Keratinocyte (primary cell): ENCODE data around the gene PLS1. TPM values are rescaled to one million over a fixed set of nuclear protein-coding genes. Genes with fewer than 3 reads are reported as not detected.

Experiments
- DNase-seq: peaks from one replicate; pipeline ENCODE4 v3.0.0-alpha.2; 2011; ENCODE audit warnings: low read depth, missing footprints, low spot score
- FAIRE-seq: peaks from 2 replicates; lab custom pipeline; 2011; peaks lifted over from hg19 to GRCh38; lab: Jason Lieb, UNC
- H2AFZ ChIP-seq: 2 replicates; pipeline ENCODE4 v1.6.0; 2012; ENCODE audit warnings: low read length, control low read depth, inconsistent platforms; ENCODE audit not compliant: control insufficient read depth
- H3K27ac ChIP-seq: 2 replicates; pipeline ENCODE4 v1.5.1; 2011; ENCODE audit warnings: low read length; ENCODE audit not compliant: control insufficient read depth, insufficient read depth
- H3K27me3 ChIP-seq: 3 replicates; pipeline ENCODE4 v1.6.0; 2011; ENCODE audit warnings: low read length; ENCODE audit not compliant: control insufficient read depth, insufficient read depth; ENCODE audit errors: extremely low read depth
- H3K36me3 ChIP-seq, 2 experiments: 2 replicates in 1 of 2; 3 replicates in 1 of 2; pipeline ENCODE4 v1.5.1; 2011; ENCODE audit warnings: low read length in 2 of 2, mild to moderate bottlenecking in 1 of 2; ENCODE audit not compliant: control insufficient read depth in 2 of 2, insufficient read depth in 2 of 2; ENCODE audit errors: extremely low read depth in 1 of 2
- H3K4me1 ChIP-seq: 3 replicates; pipeline ENCODE4 v1.5.1; 2011; ENCODE audit warnings: low read length; ENCODE audit not compliant: control insufficient read depth, insufficient read depth; ENCODE audit errors: extremely low read depth
- H3K4me2 ChIP-seq: 3 replicates; pipeline ENCODE4 v1.6.0; 2011; ENCODE audit warnings: low read depth, low read length; ENCODE audit not compliant: control insufficient read depth, insufficient read depth; ENCODE audit errors: extremely low read depth
- H3K4me3 ChIP-seq, 3 experiments: fragments of 200-600 bp in 1 of 3; sonication (generic) in 1 of 3; 2 replicates in 2 of 3; 3 replicates in 1 of 3; pipeline ENCODE4 v1.5.1; 2011 to 2016; ENCODE audit warnings: low read length in 3 of 3, mild to moderate bottlenecking in 3 of 3, control low read depth in 2 of 3, inconsistent platforms in 1 of 3, low read depth in 1 of 3, mixed read lengths in 1 of 3, mixed run types in 1 of 3, moderate library complexity in 1 of 3; ENCODE audit not compliant: control insufficient read depth in 2 of 3, insufficient read depth in 2 of 3; ENCODE audit errors: extremely low read depth in 1 of 3
- H3K79me2 ChIP-seq: 2 replicates; pipeline ENCODE4 v1.6.0; 2012; ENCODE audit warnings: low read length; ENCODE audit not compliant: control insufficient read depth, insufficient read depth
- H3K9ac ChIP-seq: 3 replicates; pipeline ENCODE4 v1.6.0; 2011; ENCODE audit warnings: low read length; ENCODE audit not compliant: control insufficient read depth, insufficient read depth; ENCODE audit errors: extremely low read depth
- H3K9me1 ChIP-seq: 3 replicates; pipeline ENCODE4 v1.6.0; 2011; ENCODE audit warnings: low read length; ENCODE audit not compliant: control insufficient read depth, insufficient read depth; ENCODE audit errors: extremely low read depth
- H3K9me3 ChIP-seq: 2 replicates; pipeline ENCODE4 v1.5.1; 2012; ENCODE audit warnings: low read depth, low read length; ENCODE audit not compliant: control insufficient read depth
- H4K20me1 ChIP-seq: 3 replicates; pipeline ENCODE4 v1.6.0; 2011; ENCODE audit warnings: low read length; ENCODE audit not compliant: control insufficient read depth, insufficient read depth; ENCODE audit errors: extremely low read depth
- EZH2 ChIP-seq: IDR thresholded peaks from one replicate; pipeline ENCODE4 v1.6.1; 2012; ENCODE audit warnings: inconsistent platforms, mild to moderate bottlenecking, low read length, moderate library complexity
- dilution Hi-C: fragments of 300-500 bp; cut with MboI; formaldehyde crosslinking; loops from one replicate; pipeline ENCODE4 v1.7.0; 2020; ENCODE audit warnings: low sequenced_read_pairs; ENCODE audit not compliant: extremely low pct_ligation_motif_present
- polyA plus RNA-seq, 5 experiments: library from polyadenylated mRNA; depleted of rRNA in 3 of 5; stranded (reverse) in 3 of 5; stranded (forward) in 1 of 5; unstranded in 1 of 5; fragments of >200 nt; gene quantifications; 1 replicate in 1 of 5; 2 replicates in 3 of 5; 3 replicates in 1 of 5; pipeline versions ENCODE4 v1.2.1 to v1.2.3, GENCODE V29; 2011 to 2012; ENCODE audit warnings: missing spikeins in 2 of 5, low read depth in 1 of 5, low replicate concordance in 1 of 5
- TF ChIP-seq, protein P1 (sequence below), 3 experiments: IDR thresholded peaks in 1 of 3; conservative IDR thresholded peaks in 1 of 3; optimal IDR thresholded peaks in 1 of 3; 2 replicates in 2 of 3; 3 replicates in 1 of 3; pipeline versions ENCODE3 to v1.5.1; 2011; ENCODE audit warnings: low read length in 3 of 3, mild to moderate bottlenecking in 3 of 3, moderate library complexity in 2 of 3, control low read depth in 1 of 3, inconsistent platforms in 1 of 3; ENCODE audit not compliant: insufficient read depth in 2 of 3; ENCODE audit errors: extremely low read depth in 1 of 3

The PLS1 gene
- polyA plus RNA-seq, 1 donor (not counting 4 experiments of a cell fraction or from before 2014, with no cell fraction given): 13.9 TPM

DNA sequence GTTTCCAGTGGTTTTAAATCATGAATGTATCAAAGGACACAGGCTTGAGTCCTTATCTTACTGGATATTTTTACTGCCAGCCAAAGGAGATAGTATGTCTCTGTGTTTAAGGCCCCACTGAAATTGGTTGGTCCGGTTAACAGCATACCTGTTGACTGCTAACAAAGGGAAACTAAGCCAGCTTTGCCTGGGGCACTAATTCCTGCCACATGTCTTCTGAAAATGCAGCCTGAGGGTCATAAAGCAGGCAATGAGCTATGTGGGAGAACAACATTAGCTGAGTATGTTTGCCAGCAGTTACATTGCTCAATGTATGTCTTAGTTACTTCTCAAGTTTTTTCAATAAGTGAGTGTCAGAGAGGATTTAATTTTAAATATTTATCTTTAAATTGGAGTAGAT is 12.4 kb downstream of the PLS1 start:
- DNase-seq (no peak), FAIRE-seq (no peak)
- Histone ChIP-seq H3K9me3 (no peaks in the 10 kb centered on the region), H2AFZ (no peak overlapping the region), H3K27ac (no peak overlapping the region), H3K4me1 (peaks cover 3% of the 10 kb centered on the region), H4K20me1 (no peaks in the 10 kb centered on the region), H3K9ac (no peak overlapping the region), H3K9me1 (no peaks in the 10 kb centered on the region), H3K27me3 (no peaks in the 10 kb centered on the region), H3K79me2 (no peaks in the 10 kb centered on the region), H3K4me3 (no peak overlapping the region), H3K4me2 (no peak overlapping the region), H3K36me3 (no peaks in the 10 kb centered on the region)
- TF ChIP-seq, protein P1, sequence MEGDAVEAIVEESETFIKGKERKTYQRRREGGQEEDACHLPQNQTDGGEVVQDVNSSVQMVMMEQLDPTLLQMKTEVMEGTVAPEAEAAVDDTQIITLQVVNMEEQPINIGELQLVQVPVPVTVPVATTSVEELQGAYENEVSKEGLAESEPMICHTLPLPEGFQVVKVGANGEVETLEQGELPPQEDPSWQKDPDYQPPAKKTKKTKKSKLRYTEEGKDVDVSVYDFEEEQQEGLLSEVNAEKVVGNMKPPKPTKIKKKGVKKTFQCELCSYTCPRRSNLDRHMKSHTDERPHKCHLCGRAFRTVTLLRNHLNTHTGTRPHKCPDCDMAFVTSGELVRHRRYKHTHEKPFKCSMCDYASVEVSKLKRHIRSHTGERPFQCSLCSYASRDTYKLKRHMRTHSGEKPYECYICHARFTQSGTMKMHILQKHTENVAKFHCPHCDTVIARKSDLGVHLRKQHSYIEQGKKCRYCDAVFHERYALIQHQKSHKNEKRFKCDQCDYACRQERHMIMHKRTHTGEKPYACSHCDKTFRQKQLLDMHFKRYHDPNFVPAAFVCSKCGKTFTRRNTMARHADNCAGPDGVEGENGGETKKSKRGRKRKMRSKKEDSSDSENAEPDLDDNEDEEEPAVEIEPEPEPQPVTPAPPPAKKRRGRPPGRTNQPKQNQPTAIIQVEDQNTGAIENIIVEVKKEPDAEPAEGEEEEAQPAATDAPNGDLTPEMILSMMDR (optimal IDR thresholded peaks at IDR 0.05 in 1 of 3, IDR thresholded peaks at IDR 0.05 in 1 of 3, conservative IDR thresholded peaks at IDR 0.05 in 1 of 3; ENCODE audit: extremely low read depth in 1 of 3, insufficient read depth in 2 of 3, low read length in 3 of 3): no peak
- no peak for TF ChIP-seq EZH2
- dilution Hi-C loops: no loop called here

DNA sequence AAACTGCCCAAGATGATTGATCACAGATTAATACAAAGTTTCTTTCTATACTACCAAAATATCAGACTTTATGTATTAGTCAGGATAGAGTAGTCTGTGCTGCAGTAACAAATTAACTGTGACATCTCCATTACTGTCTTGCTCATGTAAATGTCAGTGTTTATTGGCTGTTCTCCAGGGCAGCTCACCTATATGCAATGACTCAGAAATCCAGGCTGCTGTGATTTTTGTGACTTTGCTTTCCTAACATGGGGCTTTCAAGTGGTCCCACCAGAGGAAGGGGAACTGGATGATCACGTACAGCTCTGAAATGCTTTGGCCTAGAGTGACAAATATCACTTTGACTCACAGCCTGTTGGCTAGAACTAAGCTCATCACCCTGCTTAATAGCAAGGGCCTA is 12.9 kb downstream of the PLS1 start:
- no peak overlapping the region for H3K27ac ChIP-seq
- no peaks in the 10 kb centered on the region for H3K27me3 ChIP-seq
- H3K4me3 ChIP-seq: no peak overlapping the region
- no peaks in the 10 kb centered on the region for H3K36me3 ChIP-seq
- no peak overlapping the region for H3K4me2 ChIP-seq
- TF ChIP-seq EZH2: no peak
- TF ChIP-seq, protein P1 (optimal IDR thresholded peaks at IDR 0.05 in 1 of 3, IDR thresholded peaks at IDR 0.05 in 1 of 3, conservative IDR thresholded peaks at IDR 0.05 in 1 of 3; ENCODE audit: extremely low read depth in 1 of 3, insufficient read depth in 2 of 3, low read length in 3 of 3): no peak
- H3K9me3 ChIP-seq: no peaks in the 10 kb centered on the region
- no peak overlapping the region for H2AFZ ChIP-seq
- no peak overlapping the region for H3K9ac ChIP-seq
- peaks cover 7% of the 10 kb centered on the region for H3K4me1 ChIP-seq
- H3K79me2 ChIP-seq: no peaks in the 10 kb centered on the region
- FAIRE-seq: no peak
- DNase-seq: no peak
- H4K20me1 ChIP-seq: no peaks in the 10 kb centered on the region
- no peaks in the 10 kb centered on the region for H3K9me1 ChIP-seq
- dilution Hi-C loops: no loop called here
